GM19372 (cell line): ENCODE measurements around the gene PHAF1.

Source experiments
- ATAC-seq: cut with Tn5 transposase; IDR thresholded peaks from one replicate; pipeline ENCODE4 v1.9.1; 2021; ENCODE audit warnings: mild to moderate bottlenecking, low read depth, moderate library complexity; ENCODE audit not compliant: unreplicated experiment

The PHAF1 gene

DNA sequence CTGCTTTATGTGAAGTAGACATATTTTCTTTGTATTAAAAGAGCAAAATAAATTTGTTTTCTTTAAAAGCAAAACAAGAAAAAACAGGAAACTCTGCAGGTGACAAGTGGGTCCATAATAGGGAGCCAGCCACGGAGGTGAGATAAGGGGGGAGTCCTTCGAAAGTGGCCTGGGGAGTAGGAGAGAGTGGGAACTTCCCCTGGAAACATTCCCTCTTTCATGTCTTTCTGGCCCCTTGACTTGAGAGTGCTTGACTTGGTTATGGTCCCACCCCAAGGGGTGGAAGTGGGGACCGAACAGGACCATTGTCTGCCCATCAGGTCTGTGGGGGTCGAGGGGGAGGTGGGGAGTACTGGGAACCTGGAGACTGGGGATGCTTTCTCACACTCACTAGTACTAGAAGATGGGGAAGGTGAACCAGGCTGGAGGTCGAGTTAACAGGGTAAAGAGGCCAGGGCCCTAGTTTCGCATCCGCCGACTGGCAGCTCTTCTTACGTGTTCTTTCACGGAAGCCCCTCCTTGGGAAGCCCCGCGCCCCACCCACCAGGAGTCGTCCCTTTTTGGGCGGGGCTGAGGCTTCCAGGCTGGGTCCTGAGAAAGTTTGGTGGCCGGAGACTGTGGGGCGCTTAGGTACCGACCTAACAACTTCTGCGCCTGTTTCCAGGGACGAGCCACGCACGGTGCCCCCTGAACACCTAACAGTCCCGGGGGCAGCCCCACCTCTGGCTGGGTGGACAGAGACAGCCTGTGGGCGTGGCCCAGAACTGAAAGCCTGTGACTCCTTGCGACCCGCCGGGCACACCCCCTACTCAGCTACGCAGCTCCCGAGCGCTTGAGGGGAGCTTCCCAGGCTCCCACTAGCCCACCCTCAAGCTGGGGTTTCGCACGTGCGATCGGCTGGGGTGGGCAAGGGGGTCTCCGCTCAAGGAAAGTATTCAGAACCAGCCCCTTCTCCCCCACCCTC, 49.2 kb downstream of the PHAF1 start:
- peak; percentile 31 for ATAC-seq

GRCh38 chr16:67161595-67162058, 51.9 kb downstream of the PHAF1 start:
- ATAC-seq, result no peak

GRCh38 chr16:67162506-67163163, 52.9 kb downstream of the PHAF1 start:
- ATAC-seq, result no peak

- ATAC-seq, result no peak
Observed at GRCh38 chr16:67163164-67163998, 53.6 kb downstream of the PHAF1 start.

- no peak for ATAC-seq
Observed at GRCh38 chr16:67163999-67164558, 54.3 kb downstream of the PHAF1 start.

DNA sequence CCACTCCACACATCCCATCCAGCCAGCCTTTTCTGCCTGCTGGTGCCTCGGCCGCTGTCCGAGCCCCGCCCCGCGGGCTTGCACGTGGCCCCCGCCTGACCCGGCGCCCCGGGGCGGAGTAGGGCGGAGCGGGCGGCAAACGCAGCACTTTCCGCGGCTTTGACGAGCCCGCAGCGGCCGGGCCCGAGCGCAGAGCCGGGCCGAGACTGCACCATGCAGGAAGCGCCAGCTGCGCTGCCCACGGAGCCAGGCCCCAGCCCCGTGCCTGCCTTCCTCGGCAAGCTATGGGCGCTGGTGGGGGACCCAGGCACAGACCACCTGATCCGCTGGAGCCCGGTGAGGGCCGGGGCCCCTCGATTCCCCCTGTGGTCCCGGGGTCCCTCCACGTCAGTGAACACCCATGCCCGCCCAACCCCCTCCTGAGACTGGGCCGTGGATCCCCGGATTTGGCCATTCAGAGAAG, 54.9 kb downstream of the PHAF1 start, which contains the start of gene HSF4:
Gene HSF4, plus strand, starts transcription at position 147 of the 463 bp plus-strand sequence. Its CDS starts 67 bp downstream, at position 214.
- ATAC-seq, result no peak

DNA sequence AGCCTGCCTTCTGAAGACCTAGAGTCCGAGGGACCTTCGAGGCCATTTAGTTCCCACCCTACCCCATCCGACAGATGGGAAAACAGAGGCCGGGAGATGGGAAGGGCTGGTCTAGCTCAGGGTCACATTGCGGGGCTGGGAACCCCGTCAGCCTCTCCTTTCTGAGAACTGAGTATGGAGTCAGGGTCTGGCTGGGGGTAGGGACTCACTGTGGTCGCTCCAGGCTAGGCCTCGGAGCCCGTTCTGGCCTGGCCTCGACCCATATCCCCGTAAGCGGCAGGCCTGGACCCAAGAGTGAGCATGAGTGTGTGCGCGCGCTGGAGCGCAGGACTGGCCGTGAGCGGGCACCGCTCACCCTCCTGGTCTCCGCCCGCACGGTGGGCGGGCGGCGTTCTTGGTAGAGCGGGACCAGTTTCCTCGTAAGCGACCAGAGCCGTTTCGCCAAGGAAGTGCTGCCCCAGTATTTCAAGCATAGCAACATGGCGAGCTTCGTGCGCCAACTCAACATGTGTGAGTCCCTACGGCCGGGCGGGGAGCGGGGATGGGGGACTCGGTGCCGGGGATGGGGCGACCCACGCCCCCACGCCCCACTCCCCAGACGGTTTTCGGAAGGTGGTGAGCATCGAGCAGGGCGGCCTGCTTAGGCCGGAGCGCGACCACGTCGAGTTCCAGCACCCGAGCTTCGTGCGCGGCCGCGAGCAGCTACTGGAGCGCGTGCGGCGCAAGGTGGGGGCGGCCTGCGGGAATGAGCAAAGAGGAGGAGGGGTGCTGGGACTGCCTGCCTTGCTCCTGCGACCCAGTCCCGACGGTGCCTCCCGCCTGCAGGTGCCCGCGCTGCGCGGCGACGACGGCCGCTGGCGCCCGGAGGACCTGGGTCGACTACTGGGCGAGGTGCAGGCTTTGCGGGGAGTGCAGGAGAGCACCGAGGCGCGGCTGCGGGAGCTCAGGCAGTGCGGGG, 55.7 kb downstream of the PHAF1 start:
- ATAC-seq, result no peak

- ATAC-seq, result no peak
Observed at GRCh38 chr16:67166110-67166547, 56.4 kb downstream of the PHAF1 start.

DNA sequence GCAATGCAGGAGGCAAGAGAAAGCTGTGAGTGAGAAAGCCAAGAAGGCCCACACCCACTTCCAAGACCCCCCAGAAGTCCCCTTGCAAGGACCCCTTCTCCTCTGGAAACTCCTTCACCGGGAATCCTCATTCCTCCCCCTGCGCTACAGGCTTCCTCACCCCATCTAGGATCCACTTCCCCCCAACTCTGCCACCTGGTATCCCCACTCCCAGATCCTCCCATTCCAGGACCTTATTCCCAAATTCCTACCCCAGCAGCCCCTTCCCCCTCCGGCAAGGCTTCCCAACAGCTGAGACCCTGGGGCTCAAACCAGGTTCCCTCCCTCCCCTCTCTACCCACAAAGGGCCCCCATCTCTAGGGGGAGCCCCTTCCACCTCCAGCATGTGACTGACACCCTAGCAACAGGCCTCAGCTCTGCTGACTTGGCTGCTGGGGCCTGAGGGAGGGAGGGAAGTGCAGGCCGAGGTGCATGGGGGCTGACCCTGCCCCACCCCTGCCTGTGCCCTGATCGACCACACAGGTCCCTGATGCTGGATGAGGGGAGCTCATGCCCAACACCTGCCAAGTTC, 56.9 kb downstream of the PHAF1 start:
- ATAC-seq, result no peak

DNA sequence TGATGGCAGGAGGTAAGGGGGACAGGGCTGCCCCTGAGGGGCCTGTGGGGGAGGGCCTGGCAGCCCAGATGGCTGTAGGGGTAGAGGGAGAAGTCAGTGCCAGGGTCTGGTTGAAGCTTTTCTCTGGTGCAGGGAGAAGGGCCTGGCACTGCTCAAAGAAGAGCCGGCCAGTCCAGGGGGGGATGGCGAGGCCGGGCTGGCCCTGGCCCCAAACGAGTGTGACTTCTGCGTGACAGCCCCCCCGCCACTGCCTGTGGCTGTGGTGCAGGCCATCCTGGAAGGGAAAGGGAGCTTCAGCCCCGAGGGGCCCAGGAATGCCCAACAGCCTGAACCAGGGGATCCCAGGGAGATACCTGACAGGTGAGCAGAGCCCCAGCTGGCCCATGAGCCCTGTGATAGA, 57.8 kb downstream of the PHAF1 start:
- ATAC-seq, result no peak

GRCh38 chr16:67169011-67169451, 59.3 kb downstream of the PHAF1 start:
- ATAC-seq, result no peak

- ATAC-seq, result no peak
Observed at GRCh38 chr16:67169642-67170167, 60.0 kb downstream of the PHAF1 start.

- ATAC-seq, result no peak
Observed at GRCh38 chr16:67170168-67170948, 60.6 kb downstream of the PHAF1 start, which contains the start of gene NOL3. Gene NOL3, plus strand, starts transcription at chr16:67170538.

- no peak for ATAC-seq
Observed at GRCh38 chr16:67170949-67171649, 61.4 kb downstream of the PHAF1 start.

GRCh38 chr16:67173323-67173722, 63.6 kb downstream of the PHAF1 start:
- ATAC-seq, result no peak

DNA sequence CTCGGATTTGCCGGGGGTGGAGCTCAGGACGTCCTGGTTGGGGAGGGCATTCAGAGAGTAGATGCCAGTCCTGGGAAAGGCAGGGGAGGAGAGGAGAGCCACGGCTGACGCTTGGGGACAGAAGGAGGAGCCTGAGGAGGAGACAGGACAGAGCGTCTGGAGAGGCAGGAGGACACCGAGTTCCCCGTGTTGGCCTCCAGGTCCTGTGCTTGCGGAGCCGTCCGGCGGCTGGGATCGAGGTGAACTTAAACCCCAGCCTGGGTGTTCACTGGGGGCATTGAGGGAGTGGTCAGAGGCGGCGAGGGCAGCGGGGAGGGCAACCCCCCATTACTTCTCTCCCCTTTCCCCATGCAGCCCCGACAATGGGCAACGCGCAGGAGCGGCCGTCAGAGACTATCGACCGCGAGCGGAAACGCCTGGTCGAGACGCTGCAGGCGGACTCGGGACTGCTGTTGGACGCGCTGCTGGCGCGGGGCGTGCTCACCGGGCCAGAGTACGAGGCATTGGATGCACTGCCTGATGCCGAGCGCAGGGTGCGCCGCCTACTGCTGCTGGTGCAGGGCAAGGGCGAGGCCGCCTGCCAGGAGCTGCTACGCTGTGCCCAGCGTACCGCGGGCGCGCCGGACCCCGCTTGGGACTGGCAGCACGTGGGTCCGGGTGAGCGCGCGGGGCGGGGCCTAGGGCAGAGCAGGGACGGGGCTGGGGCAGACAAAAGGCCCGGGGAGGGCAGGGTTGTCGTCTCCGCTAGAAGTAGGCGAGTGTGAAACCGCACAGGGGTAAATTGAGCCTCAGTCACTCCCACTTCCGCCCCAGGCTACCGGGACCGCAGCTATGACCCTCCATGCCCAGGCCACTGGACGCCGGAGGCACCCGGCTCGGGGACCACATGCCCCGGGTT, 64.3 kb downstream of the PHAF1 start:
- ATAC-seq, result peak; percentile 38
